Panc1 (cell line): ENCODE data around the gene WDR48. TPM values are rescaled to one million over a fixed set of nuclear protein-coding genes. Genes with fewer than 3 reads are reported as not detected.

ENCODE experiments used
- ATAC-seq: fragments of 200-7000 bp; cut with Tn5 transposase; 2 replicates; pipeline ENCODE4 v1.9.1; 2020; ENCODE audit warnings: mild to moderate bottlenecking, moderate library complexity
- BruUV-seq: library from RNA; stranded (reverse); fragments of 400-500 nt; replicated peaks from 2 replicates; lab custom pipeline; 2021; lab: Mats Ljungman, UMichigan
- CTCF ChIA-PET: fragments of 300-600 bp; sonication (Branson Sonifier 250); formaldehyde crosslinking; loops from one replicate; lab custom pipeline; 2022; ENCODE audit warnings: antibody characterized with exemption; lab: Charles Lee
- POLR2A ChIA-PET: fragments of 300-600 bp; sonication (Branson Sonifier 250); formaldehyde crosslinking; loops from one replicate; lab custom pipeline; 2022; ENCODE audit warnings: antibody characterized with exemption; lab: Charles Lee
- DNase-seq: peaks from one replicate; pipeline ENCODE4 v3.0.0-alpha.2; 2010; ENCODE audit warnings: low read depth, low spot score
- H3K27ac ChIP-seq: 2 replicates; pipeline ENCODE4 v1.5.1; 2011; ENCODE audit warnings: mild to moderate bottlenecking, low read length, inconsistent platforms
- H3K27me3 ChIP-seq: fragments of 200-500 bp; sonication (Bioruptor generic); 2 replicates; pipeline ENCODE4 v1.6.0; 2014; ENCODE audit warnings: low read length, inconsistent platforms; ENCODE audit not compliant: control insufficient read depth, insufficient read depth
- H3K36me3 ChIP-seq: fragments of 200-500 bp; sonication (Bioruptor generic); 2 replicates; pipeline ENCODE4 v1.5.1; 2014; ENCODE audit warnings: inconsistent platforms, mild to moderate bottlenecking, low read length, moderate library complexity; ENCODE audit not compliant: control insufficient read depth, insufficient read depth
- H3K4me1 ChIP-seq: 2 replicates; pipeline ENCODE4 v1.5.1; 2011; ENCODE audit warnings: inconsistent platforms, mild to moderate bottlenecking, low read length, moderate library complexity; ENCODE audit not compliant: control insufficient read depth, insufficient read depth
- H3K4me3 ChIP-seq, 2 experiments: 2 replicates each; pipeline ENCODE4 v1.5.1; 2011 to 2012; ENCODE audit warnings: low read depth in 2 of 2, low read length in 2 of 2, mild to moderate bottlenecking in 2 of 2, inconsistent platforms in 1 of 2, moderate library complexity in 1 of 2
- H3K9me3 ChIP-seq: fragments of 200-500 bp; sonication (Bioruptor generic); 2 replicates; pipeline ENCODE4 v1.5.1; 2014; ENCODE audit warnings: low read depth, mild to moderate bottlenecking, inconsistent platforms, low read length, moderate library complexity; ENCODE audit not compliant: control insufficient read depth, insufficient read depth
- CTCF ChIP-seq: fragments of 450-650 bp; IDR thresholded peaks from 2 replicates; pipeline ENCODE4 v1.5.1; 2017; ENCODE audit warnings: mild to moderate bottlenecking
- POLR2AphosphoS5 ChIP-seq: IDR thresholded peaks from 2 replicates; pipeline ENCODE4 v1.6.1; 2012; ENCODE audit warnings: mild to moderate bottlenecking, low read depth, low read length, moderate library complexity
- REST ChIP-seq, 2 experiments: IDR thresholded peaks; 2 replicates each; pipeline ENCODE4 v1.6.1; 2011 to 2012; ENCODE audit warnings: low read depth in 2 of 2, control low read depth in 1 of 2, low read length in 1 of 2, mild to moderate bottlenecking in 1 of 2, moderate library complexity in 1 of 2; ENCODE audit not compliant: insufficient read depth in 1 of 2
- SIN3A ChIP-seq: IDR thresholded peaks from 2 replicates; pipeline ENCODE4 v1.6.1; 2012; ENCODE audit warnings: low read depth, mild to moderate bottlenecking, low read length, moderate library complexity, borderline replicate concordance; ENCODE audit not compliant: insufficient read depth
- TCF7L2 ChIP-seq: IDR thresholded peaks from 2 replicates; pipeline ENCODE4 v1.6.1; 2011; ENCODE audit warnings: mild to moderate bottlenecking, low read depth, low read length, inconsistent platforms
- in situ Hi-C: cut with HindIII; loops from 2 replicates; pipeline ENCODE4 v1.10.0; 2016; ENCODE audit warnings: low sequenced_read_pairs, low pct_unique_long_range_greater_than_20kb
- intact Hi-C: fragments of 100-400 bp; cut with micrococcal nuclease; formaldehyde crosslinking; loops from one replicate; pipeline ENCODE4 v1.10.0; 2022; ENCODE audit not compliant: unreplicated experiment
- total RNA-seq: library from RNA; stranded (reverse); gene quantifications from one replicate; pipeline ENCODE4 v1.2.1, GENCODE V29; 2021; ENCODE audit not compliant: unreplicated experiment

Gene WDR48
- total RNA-seq, 1 experiment from 2014 or later: 15.7 TPM

GRCh38 chr3:39138804-39139415 lies 87.1 kb downstream of the WDR48 start:
- CTCF ChIA-PET: no interaction called here
- in situ Hi-C loops (no loop called here), intact Hi-C loops (no loop called here)
- TF ChIP-seq TCF7L2 (no peak), SIN3A (no peak), POLR2AphosphoS5 (no peak), CTCF (no peak), REST (IDR thresholded peaks at IDR 0.05; ENCODE audit: insufficient read depth in 1 of 2, low read depth in 2 of 2, low read length in 1 of 2) (no peak)
- Histone ChIP-seq H3K4me1 (no peaks in the 10 kb centered on the region), H3K9me3 (no peaks in the 10 kb centered on the region), H3K27ac (no peak overlapping the region), H3K36me3 (no peaks in the 10 kb centered on the region), H3K27me3 (no peaks in the 10 kb centered on the region), H3K4me3 (no peak overlapping the region)
- POLR2A ChIA-PET: no interaction called here
- DNase-seq (no peak), ATAC-seq (no peak)
- no TSS peak for BruUV-seq

GRCh38 chr3:39139442-39139841 lies 87.6 kb downstream of the WDR48 start:
- no peak overlapping the region for H3K4me3 ChIP-seq
- no TSS peak for BruUV-seq
- intact Hi-C loops: no loop called here
- no peaks in the 10 kb centered on the region for H3K36me3 ChIP-seq
- in situ Hi-C loops: no loop called here
- POLR2A ChIA-PET: no interaction called here
- no peaks in the 10 kb centered on the region for H3K27me3 ChIP-seq
- DNase-seq (no peak), ATAC-seq (no peak)
- H3K27ac ChIP-seq: no peak overlapping the region
- CTCF ChIA-PET: no interaction called here
- H3K9me3 ChIP-seq: no peaks in the 10 kb centered on the region
- TF ChIP-seq REST (IDR thresholded peaks at IDR 0.05; ENCODE audit: insufficient read depth in 1 of 2, low read depth in 2 of 2, low read length in 1 of 2): no peak
- TF ChIP-seq CTCF: no peak
- no peak for TF ChIP-seq POLR2AphosphoS5
- no peak for TF ChIP-seq SIN3A
- TF ChIP-seq TCF7L2: no peak
- no peaks in the 10 kb centered on the region for H3K4me1 ChIP-seq
